HG02970 (cell line): Measurements from ENCODE around the gene CIPC.
A peak's percentile ranks its signal among the peaks of the same experiment; 100 is the strongest.

ENCODE experiments used
- ATAC-seq: cut with Tn5 transposase; IDR thresholded peaks from one replicate; pipeline ENCODE4 v1.9.1; 2021; ENCODE audit warnings: mild to moderate bottlenecking, moderate library complexity, moderate number of reproducible peaks; ENCODE audit not compliant: unreplicated experiment, low FRiP score

Gene CIPC

GRCh38 chr14:77099425-77100167 is 1.5 kb downstream of the CIPC start:
- ATAC-seq, result no peak

GRCh38 chr14:77100961-77101360 is 2.9 kb downstream of the CIPC start:
- no peak for ATAC-seq

GRCh38 chr14:77102154-77102553 is 4.1 kb downstream of the CIPC start:
- ATAC-seq, result no peak

GRCh38 chr14:77103475-77103874 is 5.4 kb downstream of the CIPC start:
- no peak for ATAC-seq

GRCh38 chr14:77103951-77104350 is 5.9 kb downstream of the CIPC start:
- ATAC-seq, result no peak

- no peak for ATAC-seq
Observed at GRCh38 chr14:77104393-77104792, 6.3 kb downstream of the CIPC start.

GRCh38 chr14:77105145-77105939 is 7.3 kb downstream of the CIPC start:
- no peak for ATAC-seq

GRCh38 chr14:77106666-77107065 is 8.6 kb downstream of the CIPC start:
- no peak for ATAC-seq

GRCh38 chr14:77107228-77107627 is 9.2 kb downstream of the CIPC start:
- ATAC-seq, result no peak

GRCh38 chr14:77108753-77109152 is 10.7 kb downstream of the CIPC start:
- no peak for ATAC-seq

- ATAC-seq, result no peak
Observed at GRCh38 chr14:77109656-77110055, 11.6 kb downstream of the CIPC start.

- no peak for ATAC-seq
Observed at GRCh38 chr14:77110286-77110685, 12.2 kb downstream of the CIPC start.

GRCh38 chr14:77111021-77111420 is 13.0 kb downstream of the CIPC start:
- no peak for ATAC-seq

- no peak for ATAC-seq
Observed at GRCh38 chr14:77113644-77114043, 15.6 kb downstream of the CIPC start.

- ATAC-seq, result no peak
Observed at GRCh38 chr14:77114609-77115008, 16.6 kb downstream of the CIPC start.

- no peak for ATAC-seq
Observed at GRCh38 chr14:77116172-77116817, 18.2 kb downstream of the CIPC start.

GRCh38 chr14:77119851-77120250 is 21.8 kb downstream of the CIPC start:
- no peak for ATAC-seq

GRCh38 chr14:77120771-77121743 is 23.0 kb downstream of the CIPC start:
- ATAC-seq, result peak; percentile 77

- ATAC-seq, result no peak
Observed at GRCh38 chr14:77122526-77123125, 24.6 kb downstream of the CIPC start.
